ENCODE measurements around the gene GRIP1.

GRCh38 chr12:66341126-66341525 lies 337.8 kb downstream of the GRIP1 start:
- TF ChIP-seq CTCF (IDR thresholded peaks at IDR 0.05) = no peak
- no peak for TF ChIP-seq ZFX (IDR thresholded peaks at IDR 0.05; ENCODE audit: borderline replicate concordance)

Data from 22Rv1 (cell line).